Activated gamma-delta T cell treated with anti-CD3 and anti-CD28 coated beads, Interleukin-2, amount 50 U/mL, for 16 hours (primary cell): ENCODE measurements around the gene ZNF793.

Experiments used
- DNase-seq: peaks from one replicate; pipeline ENCODE4 v3.0.0-alpha.2; 2020; ENCODE audit warnings: low read depth

ZNF793 gene

GRCh38 chr19:37565370-37565669, 58.6 kb downstream of the ZNF793 start:
- no peak for DNase-seq

GRCh38 chr19:37572203-37572602, 65.5 kb downstream of the ZNF793 start:
- no peak for DNase-seq

- DNase-seq: no peak
Measured at GRCh38 chr19:37583340-37583739, 76.6 kb downstream of the ZNF793 start.
